Fibroblast of gingiva (primary cell): ENCODE results near the gene HIVEP2.

Experiments
- DNase-seq: peaks from one replicate; pipeline ENCODE4 v3.0.0-alpha.2; 2011; ENCODE audit warnings: low read depth

The HIVEP2 gene

DNA sequence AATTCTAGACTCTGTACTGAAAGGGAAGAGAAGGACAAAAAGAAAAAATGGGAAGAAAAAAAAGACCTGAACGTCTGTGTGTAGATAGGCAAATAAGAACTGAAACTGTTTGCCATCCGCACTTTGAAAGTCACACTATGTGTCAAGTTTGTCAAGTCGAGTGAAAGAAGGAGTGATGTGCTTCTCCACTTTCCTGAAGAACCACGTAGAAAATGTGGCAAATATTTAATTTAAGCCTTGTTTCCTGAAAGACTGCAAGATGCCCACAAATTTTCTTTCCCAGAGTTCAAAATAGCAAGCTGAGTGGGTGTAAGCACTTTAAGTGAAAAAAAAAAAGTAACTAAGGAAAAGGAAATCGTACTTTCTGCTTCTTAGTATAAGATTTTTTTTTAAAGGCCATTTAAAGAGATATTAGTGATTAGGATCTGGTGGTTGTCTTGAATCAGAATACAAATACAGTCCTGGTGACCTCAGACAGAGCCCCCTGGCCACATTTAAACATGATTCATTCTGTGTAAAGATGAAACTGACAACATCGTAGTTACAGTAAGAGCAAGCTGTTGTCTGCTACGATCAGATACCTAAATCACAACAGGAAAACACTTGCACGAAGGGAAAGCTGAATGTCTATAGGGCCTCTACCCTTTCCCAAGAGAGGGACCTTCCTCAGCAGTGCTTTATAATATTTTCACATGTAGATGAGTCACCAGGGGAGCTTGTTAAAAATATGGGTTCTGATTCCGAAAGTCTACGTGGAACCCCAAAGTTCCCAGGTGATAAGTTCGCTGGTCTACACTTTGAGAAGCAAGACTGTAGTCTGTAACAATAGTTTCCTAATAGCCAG is 102.3 kb downstream of the HIVEP2 start:
- no peak for DNase-seq

DNA sequence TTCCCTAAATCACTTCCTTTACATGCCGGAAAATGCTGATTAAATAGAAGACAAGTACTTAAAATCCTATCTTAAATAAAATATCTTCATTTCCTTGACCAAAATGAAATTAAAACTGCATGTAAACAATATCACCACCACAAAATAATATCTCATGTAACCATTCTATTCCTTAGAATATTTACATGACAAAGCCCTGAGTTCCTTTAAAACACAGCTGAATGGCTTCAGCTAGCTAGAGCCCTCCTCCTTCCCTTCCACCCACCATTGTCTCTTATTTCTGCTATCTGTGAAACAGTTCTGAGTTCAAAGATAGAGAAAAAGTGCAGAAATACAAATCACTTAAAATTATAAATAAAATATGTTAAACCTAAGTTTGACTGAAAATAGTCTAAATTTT is 103.1 kb downstream of the HIVEP2 start:
- no peak for DNase-seq

- no peak for DNase-seq
Measured at GRCh38 chr6:142839686-142840040, 105.3 kb downstream of the HIVEP2 start.

- DNase-seq: no peak
Measured at GRCh38 chr6:142838821-142839685, 105.9 kb downstream of the HIVEP2 start.

DNA sequence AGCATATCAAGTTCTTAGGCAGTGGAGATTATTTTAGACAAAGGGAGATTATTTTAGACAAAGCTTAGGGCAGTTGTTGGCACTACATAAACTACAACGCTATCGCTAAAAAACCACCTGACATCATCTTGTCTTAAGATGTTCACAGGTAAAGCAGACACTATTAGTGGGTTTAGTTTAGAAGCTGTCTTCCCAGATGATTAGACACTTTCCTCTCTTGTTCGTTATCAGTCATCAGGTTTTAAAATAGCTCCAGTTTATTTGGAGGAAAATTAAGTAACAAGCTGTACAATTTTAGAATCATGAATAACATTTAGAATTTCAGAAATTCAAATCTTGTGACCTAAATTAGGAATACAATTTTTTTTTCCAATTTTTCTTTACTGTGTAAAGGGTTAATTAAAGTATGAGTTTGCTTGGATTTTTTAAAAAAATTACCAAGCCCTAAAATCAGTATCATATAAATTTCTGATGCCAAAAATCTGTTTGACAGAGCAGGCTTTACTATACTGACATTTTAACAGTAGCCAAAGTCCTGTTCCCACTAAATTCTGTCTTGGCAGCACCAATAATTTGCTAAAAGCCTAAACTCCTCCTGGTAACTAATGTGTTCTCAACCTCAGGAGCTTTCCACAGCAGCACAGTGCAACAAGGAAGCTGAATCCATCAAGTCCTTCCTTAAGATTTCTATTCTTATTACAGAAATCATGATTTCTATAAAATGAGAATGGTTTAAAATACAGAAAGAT is 109.0 kb downstream of the HIVEP2 start:
- DNase-seq: no peak

GRCh38 chr6:142834853-142835252 is 110.1 kb downstream of the HIVEP2 start:
- no peak for DNase-seq

DNA sequence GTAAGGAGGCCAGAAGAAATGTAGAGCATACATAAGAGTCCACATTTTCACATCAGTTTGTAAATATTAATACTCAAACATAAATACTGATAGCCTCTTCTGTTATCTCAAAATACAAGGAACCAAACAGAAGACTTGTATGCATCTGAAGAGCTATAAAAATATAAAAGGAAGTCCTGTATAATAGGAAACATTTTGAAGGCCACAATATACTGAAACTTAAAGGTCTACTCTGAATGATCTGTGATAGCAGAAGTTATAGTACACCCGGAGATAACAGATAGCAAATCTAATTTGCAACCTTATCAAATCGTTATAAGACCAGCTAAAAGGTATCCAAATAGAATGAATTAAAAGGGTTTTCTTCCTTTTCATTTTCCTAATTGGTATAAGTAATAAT is 111.2 kb downstream of the HIVEP2 start:
- no peak for DNase-seq

DNA sequence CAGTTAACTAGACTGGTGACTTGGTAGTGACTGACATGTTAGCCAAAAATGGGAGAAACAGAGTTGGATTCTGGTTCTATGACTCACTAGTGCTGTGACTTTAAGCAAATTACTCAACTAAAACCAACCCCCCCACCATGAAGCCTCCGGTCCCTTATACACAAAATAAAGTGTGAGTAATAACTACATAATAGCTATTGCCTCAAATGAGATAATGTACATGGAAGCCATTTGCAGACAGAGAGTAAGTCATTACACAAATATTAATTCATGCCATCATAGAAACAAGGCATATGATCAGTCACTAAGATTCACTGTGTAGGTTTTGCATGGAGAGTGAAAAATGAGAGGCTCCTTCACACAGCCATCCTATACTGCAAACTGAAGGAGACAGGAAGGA is 111.9 kb downstream of the HIVEP2 start:
- peak; percentile 73 for DNase-seq

- no peak for DNase-seq
Measured at GRCh38 chr6:142830807-142831206, 114.2 kb downstream of the HIVEP2 start.

GRCh38 chr6:142830116-142830710 is 114.8 kb downstream of the HIVEP2 start:
- DNase-seq: no peak

GRCh38 chr6:142829556-142829955 is 115.4 kb downstream of the HIVEP2 start:
- no peak for DNase-seq

- DNase-seq: no peak
Measured at GRCh38 chr6:142827991-142828390, 117.0 kb downstream of the HIVEP2 start.

GRCh38 chr6:142827369-142827768 is 117.6 kb downstream of the HIVEP2 start:
- no peak for DNase-seq

- no peak for DNase-seq
Measured at GRCh38 chr6:142825760-142826159, 119.2 kb downstream of the HIVEP2 start.

DNA sequence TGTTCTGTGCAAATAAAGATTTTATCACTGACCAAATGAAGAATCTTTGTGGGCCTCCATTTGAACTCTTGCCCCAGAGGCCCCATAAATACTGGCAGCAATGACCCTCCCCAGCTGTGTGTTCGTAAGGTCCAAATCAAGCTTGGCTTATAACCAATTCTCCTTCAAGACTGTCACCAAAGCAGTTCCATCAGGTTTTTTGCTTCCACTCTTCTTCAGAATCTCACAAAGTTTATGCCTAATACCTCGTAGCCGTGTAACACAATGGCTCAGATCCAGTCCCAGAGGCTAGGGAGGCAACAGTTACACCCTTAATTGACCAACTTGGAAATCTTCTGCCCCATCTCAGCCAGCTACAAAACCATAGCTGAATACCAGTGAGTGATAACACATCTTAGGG is 120.5 kb downstream of the HIVEP2 start:
- no peak for DNase-seq

GRCh38 chr6:142823256-142823902 is 121.6 kb downstream of the HIVEP2 start:
- peak; percentile 35 for DNase-seq

DNA sequence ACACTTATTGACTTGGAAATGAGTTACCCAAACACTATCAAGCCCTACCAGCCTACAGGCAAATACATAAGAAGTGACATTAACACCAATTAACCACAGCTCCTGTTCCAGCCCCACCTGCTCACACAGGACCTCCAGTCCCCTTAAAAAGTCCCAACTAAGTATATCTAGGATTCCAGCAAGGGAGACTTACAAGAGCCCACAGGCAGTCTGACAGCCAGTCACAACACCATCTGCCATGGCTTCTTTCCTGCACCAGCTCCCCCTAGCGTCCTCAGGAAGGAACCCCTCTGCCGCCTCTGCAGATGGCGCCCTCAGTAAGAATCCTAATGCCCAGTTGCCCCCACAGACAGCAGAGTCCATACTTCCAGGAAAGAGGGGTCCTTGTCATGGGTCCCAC is 122.1 kb downstream of the HIVEP2 start:
- DNase-seq: no peak

GRCh38 chr6:142822383-142822782 is 122.6 kb downstream of the HIVEP2 start:
- DNase-seq: no peak

GRCh38 chr6:142821860-142822259 is 123.1 kb downstream of the HIVEP2 start:
- no peak for DNase-seq

DNA sequence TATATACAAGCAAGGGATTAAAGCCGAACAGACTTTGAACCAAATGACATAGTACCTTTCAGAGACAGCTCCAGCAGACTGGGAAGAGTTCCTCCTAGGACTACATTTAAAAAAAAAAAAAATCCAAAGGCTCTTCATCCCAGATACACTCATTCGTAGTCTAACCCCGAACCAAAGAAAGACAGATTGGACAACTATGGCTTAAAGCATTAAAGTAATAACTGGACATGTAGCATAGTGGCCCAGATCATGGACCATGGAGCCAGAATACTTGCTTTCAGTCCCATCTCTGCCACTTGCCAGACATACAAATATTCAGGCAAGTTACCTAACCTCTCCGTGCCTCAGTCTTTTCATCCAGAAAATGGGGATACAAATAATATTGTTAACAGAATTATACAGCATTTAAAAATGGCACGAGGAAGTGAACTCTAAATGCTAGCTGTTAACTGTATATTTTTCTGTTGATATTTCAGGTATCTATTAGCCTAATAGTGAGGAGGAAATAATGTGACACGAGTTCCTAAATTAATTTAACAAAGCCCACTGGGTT is 123.7 kb downstream of the HIVEP2 start:
- DNase-seq: no peak

DNA sequence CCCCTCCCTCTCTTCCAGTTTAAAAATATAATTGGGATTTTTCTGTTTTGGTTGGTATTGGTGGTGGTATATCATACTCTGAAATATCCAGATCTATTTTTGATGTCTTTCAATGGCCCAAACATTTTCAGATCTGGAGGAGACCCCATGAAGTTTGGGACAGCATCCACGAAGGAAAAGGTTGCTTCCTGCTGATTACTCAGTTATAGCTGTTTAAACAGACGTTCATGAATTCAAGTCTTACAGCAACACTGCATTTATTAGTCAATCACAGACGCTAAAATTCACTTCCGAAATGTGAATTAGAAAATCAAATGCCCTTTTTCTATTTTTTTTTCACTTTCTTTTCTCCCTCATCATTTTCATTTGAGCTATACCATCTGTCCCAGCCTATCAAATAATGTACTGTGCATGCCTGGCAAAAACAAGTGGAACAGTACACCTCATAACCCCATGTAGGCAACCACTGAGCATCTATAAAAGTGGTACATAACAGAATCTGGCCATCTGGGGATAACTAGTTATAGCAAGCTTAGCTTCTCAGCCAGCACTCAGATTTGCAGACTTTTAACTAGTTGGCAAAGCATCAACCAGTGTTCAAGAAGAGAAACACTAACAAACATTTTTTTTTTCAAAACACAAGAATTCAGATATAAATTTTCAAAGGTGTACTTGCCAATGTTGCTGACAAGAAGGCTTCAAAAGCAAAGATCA is 124.5 kb downstream of the HIVEP2 start:
- DNase-seq: no peak
